ENCODE data around the gene TRPM3. TPM values are rescaled to one million over a fixed set of nuclear protein-coding genes. Genes with fewer than 3 reads are reported as not detected.

Gene TRPM3
- total and polyA plus RNA-seq, 4 donors, result 0.07 to 0.89 (median 0.67) TPM

GRCh38 chr9:70979966-70980365 lies 141.5 kb downstream of the TRPM3 start:
- no peak overlapping the region for H3K9ac ChIP-seq (ENCODE audit: low read depth in 1 of 2, low read length in 2 of 2)
- DNase-seq (ENCODE audit: low spot score), result no peak
- TF ChIP-seq ZBTB33 (IDR thresholded peaks at IDR 0.05), result no peak
- no peak for TF ChIP-seq ATF3 (IDR thresholded peaks at IDR 0.05)
- no peak for TF ChIP-seq EGR1 (IDR thresholded peaks at IDR 0.05; ENCODE audit: low read depth in 2 of 2)
- H3K36me3 ChIP-seq (ENCODE audit: control insufficient read depth in 4 of 4, insufficient read depth in 3 of 4, low read depth in 1 of 4, low read length in 3 of 4), result no peaks in the 10 kb centered on the region
- WGBS, result 62% methylated on average over 4 of the region's 4 CpGs
- H3K27me3 ChIP-seq (ENCODE audit: control insufficient read depth in 4 of 4, insufficient read depth in 4 of 4, low read length in 3 of 4), result no peaks in the 10 kb centered on the region
- no peak overlapping the region for H3K27ac ChIP-seq (ENCODE audit: low read depth in 1 of 2, low read length in 2 of 2)
- no peak overlapping the region for H3K4me3 ChIP-seq (ENCODE audit: low read depth in 1 of 3, low read length in 3 of 3)
- H3K9me3 ChIP-seq (ENCODE audit: control insufficient read depth in 4 of 4, low read length in 3 of 4), result no peaks in the 10 kb centered on the region
- no peaks in the 10 kb centered on the region for H3K4me1 ChIP-seq (ENCODE audit: control insufficient read depth in 4 of 4, insufficient read depth in 4 of 4, low read length in 3 of 4)

- Histone ChIP-seq H3K9me3 (ENCODE audit: control insufficient read depth in 4 of 4, low read length in 3 of 4) (no peaks in the 10 kb centered on the region), H3K27me3 (ENCODE audit: control insufficient read depth in 4 of 4, insufficient read depth in 4 of 4, low read length in 3 of 4) (no peaks in the 10 kb centered on the region), H3K36me3 (ENCODE audit: control insufficient read depth in 4 of 4, insufficient read depth in 3 of 4, low read depth in 1 of 4, low read length in 3 of 4) (no peaks in the 10 kb centered on the region), H3K4me1 (ENCODE audit: control insufficient read depth in 4 of 4, insufficient read depth in 4 of 4, low read length in 3 of 4) (no peaks in the 10 kb centered on the region), H3K9ac (ENCODE audit: low read depth in 1 of 2, low read length in 2 of 2) (no peak overlapping the region), H3K4me3 (ENCODE audit: low read depth in 1 of 3, low read length in 3 of 3) (no peak overlapping the region), H3K27ac (ENCODE audit: low read depth in 1 of 2, low read length in 2 of 2) (no peak overlapping the region)
- no peak for DNase-seq (ENCODE audit: low spot score)
- no peak for TF ChIP-seq ZBTB33 (IDR thresholded peaks at IDR 0.05)
- TF ChIP-seq HNF4G (IDR thresholded peaks at IDR 0.05), result no peak
- no peak for TF ChIP-seq GABPA (IDR thresholded peaks at IDR 0.05 in 1 of 2, conservative IDR thresholded peaks at IDR 0.05 in 1 of 2)
- no peak for TF ChIP-seq HNF4A (conservative IDR thresholded peaks at IDR 0.05)
- no peak for TF ChIP-seq RXRA (IDR thresholded peaks at IDR 0.05)
- TF ChIP-seq FOXA1 (IDR thresholded peaks at IDR 0.05), result no peak
- no peak for TF ChIP-seq CTCF (IDR thresholded peaks at IDR 0.05; ENCODE audit: low read depth, low read length, missing input control)
- TF ChIP-seq TAF1 (conservative IDR thresholded peaks at IDR 0.05), result no peak
- no peak for TF ChIP-seq ATF3 (IDR thresholded peaks at IDR 0.05)
- TF ChIP-seq JUND (IDR thresholded peaks at IDR 0.05), result no peak
- no peak for TF ChIP-seq REST (IDR thresholded peaks at IDR 0.05)
- TF ChIP-seq EGR1 (IDR thresholded peaks at IDR 0.05; ENCODE audit: low read depth in 2 of 2), result no peak
- 90% methylated on average over 3 of the region's 3 CpGs for WGBS
These were observed 143.3 kb downstream of the TRPM3 start for GRCh38 chr9:70978085-70978484.

Data from liver (tissue), 9 donors.